Measurements from ENCODE around the gene MGLL. TPM values are rescaled to one million over a fixed set of nuclear protein-coding genes. Genes with fewer than 3 reads are reported as not detected.
A peak's percentile ranks its signal among the peaks of the same experiment; 100 is the strongest.

Gene MGLL
- polyA plus RNA-seq, 5 donors = 6.8 to 20.8 (median 14.7) TPM

- no peak for DNase-seq
These were observed 144.6 kb downstream of the MGLL start for GRCh38 chr3:127677541-127678314.

GRCh38 chr3:127676921-127677351, 145.4 kb downstream of the MGLL start:
- DNase-seq = no peak

GRCh38 chr3:127676456-127676855, 145.9 kb downstream of the MGLL start:
- no peak for DNase-seq

GRCh38 chr3:127675651-127676391, 146.5 kb downstream of the MGLL start:
- no peak for DNase-seq

- DNase-seq = no peak
These were observed 147.5 kb downstream of the MGLL start for GRCh38 chr3:127674790-127675189.

- DNase-seq = no peak
These were observed 148.1 kb downstream of the MGLL start for GRCh38 chr3:127674101-127674721.

GRCh38 chr3:127673191-127674100, 148.9 kb downstream of the MGLL start:
- peak in 1 of 2 donors; percentile 25 for DNase-seq

GRCh38 chr3:127672429-127673190, 149.7 kb downstream of the MGLL start, which contains the start of gene ABTB1:
TSS of gene ABTB1 (plus strand) at chr3:127672952. CDS start at chr3:127673026, 74 bp downstream.
- peak; percentile 70 to 78 for DNase-seq

GRCh38 chr3:127671523-127672428, 150.5 kb downstream of the MGLL start:
- DNase-seq = peak in 1 of 2 donors; percentile 21

- no peak for DNase-seq
These were observed 151.4 kb downstream of the MGLL start for GRCh38 chr3:127670761-127671522.

- no peak for DNase-seq
These were observed 152.1 kb downstream of the MGLL start for GRCh38 chr3:127670229-127670559.

- no peak for DNase-seq
These were observed 152.6 kb downstream of the MGLL start for GRCh38 chr3:127669541-127670228.

GRCh38 chr3:127668906-127669305, 153.4 kb downstream of the MGLL start:
- no peak for DNase-seq

GRCh38 chr3:127667119-127667681, 155.1 kb downstream of the MGLL start:
- DNase-seq = no peak

- DNase-seq = no peak
These were observed 155.6 kb downstream of the MGLL start for GRCh38 chr3:127666676-127667075.

- no peak for DNase-seq
These were observed 156.7 kb downstream of the MGLL start for GRCh38 chr3:127665586-127665985.

- no peak for DNase-seq
These were observed 157.2 kb downstream of the MGLL start for GRCh38 chr3:127665165-127665564.

GRCh38 chr3:127663151-127663550, 159.2 kb downstream of the MGLL start:
- no peak for DNase-seq
